GM19239 (cell line): ENCODE measurements around the gene CHN2.

Experiments
- DNase-seq: peaks from one replicate; pipeline ENCODE4 v3.0.0; 2011; ENCODE audit warnings: low spot score; ENCODE audit not compliant: insufficient read length
- FAIRE-seq: peaks from 2 replicates; lab custom pipeline; 2011; peaks lifted over from hg19 to GRCh38; lab: Jason Lieb, UNC

CHN2 gene

GRCh38 chr7:29350351-29350750 is 155.8 kb downstream of the CHN2 start:
- no peak for FAIRE-seq
- DNase-seq = no peak

DNA sequence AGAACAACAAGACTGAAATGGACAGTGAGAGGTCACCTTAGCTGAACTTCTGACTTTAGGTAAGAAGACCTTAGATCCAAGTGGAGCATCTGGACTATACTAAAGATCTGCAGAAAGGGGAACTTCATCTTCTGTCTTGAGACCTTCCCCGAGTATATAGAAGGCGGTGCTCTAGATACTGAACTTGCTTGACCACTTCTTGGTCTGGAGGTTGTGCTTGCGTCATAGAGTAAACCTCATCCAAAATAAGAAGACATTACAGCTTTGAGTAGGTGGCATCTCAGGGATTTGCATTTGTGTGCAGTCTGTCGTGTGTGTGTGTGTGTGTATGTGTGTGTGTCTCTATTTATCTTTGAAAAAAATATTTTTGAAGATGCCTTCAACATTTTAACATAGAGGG is 157.5 kb downstream of the CHN2 start:
- FAIRE-seq (no peak), DNase-seq (no peak)

DNA sequence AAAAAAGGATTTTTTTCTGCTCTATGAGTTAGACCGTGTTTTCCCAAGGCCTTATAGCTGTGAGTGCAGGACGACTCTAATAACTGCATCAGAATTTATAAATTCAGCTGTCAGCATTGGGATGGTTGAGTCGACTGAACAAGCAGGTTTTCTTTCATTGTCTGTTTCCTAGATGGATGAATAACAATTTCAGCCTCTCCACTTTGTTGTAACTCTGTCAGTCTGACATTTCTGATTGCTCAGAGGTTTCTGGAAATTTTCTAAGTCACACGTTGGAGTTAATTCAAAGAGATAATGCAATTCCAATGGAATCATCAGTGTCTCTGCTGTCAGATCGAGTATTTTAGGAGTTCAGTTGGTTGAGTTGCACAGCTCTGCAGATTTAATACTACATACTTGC is 159.2 kb downstream of the CHN2 start:
- FAIRE-seq = no peak
- DNase-seq = no peak

DNA sequence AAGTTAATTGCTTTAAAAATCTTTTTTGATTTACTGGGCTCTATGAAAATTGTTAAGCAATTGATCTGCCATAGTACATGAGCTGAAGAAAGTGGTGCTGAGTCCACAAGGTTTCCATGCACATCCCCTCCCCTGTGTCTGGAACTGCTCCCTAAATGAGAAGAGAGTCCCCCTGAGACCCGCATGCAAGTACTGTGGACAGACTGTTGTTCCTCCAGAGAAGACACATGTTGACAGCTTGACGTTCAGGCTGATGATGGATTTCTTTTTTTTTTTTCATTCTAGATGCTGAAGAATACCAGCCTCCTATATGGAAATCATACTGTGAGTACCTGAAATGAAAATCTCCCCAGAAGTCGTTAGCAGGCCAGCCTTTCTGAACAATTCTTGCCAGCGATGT is 159.8 kb downstream of the CHN2 start:
- FAIRE-seq (no peak), DNase-seq (no peak)

- FAIRE-seq (no peak), DNase-seq (no peak)
Measured at GRCh38 chr7:29355388-29355787, 160.8 kb downstream of the CHN2 start.

DNA sequence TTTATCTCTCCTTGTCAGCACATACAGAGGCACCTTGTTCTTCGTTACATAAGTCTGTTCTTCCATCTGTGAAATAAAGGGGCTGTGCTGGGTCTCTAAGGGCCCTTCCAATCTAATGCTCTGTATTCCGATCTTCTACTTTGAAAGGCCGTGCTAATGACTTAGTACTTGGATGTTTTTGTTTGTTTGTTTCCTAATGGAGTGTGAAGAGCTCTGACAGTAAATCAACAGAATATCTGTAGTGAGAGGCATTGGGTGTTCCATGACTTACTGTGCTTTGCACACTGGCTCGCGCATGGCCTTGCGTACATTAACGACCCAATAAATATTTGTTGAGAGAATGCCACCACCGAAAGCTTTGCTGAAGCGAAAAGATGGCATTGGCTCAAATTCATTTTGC is 162.1 kb downstream of the CHN2 start:
- DNase-seq (no peak), FAIRE-seq (no peak)

GRCh38 chr7:29359482-29360093 is 165.0 kb downstream of the CHN2 start:
- FAIRE-seq (no peak), DNase-seq (no peak)

- FAIRE-seq = no peak
- no peak for DNase-seq
Measured at GRCh38 chr7:29360633-29361625, 166.4 kb downstream of the CHN2 start.

DNA sequence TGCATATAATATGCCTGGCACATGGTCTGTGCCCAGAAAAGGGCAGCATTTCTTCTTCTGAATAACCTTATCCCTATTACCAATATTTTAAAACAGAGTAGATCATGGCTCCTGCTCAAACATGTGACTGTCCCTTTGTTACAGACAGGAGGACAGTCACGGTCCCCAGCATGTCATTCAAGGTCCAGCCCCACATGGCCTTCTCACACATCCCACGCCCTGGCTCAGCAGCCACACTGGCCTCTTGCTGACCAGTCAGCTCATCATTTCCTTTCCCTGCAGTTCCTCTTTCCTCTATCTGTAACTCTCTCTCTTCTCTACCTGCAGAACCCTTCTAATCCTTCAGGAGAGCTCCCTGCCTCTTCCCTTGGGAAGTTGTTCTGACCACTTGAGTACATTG is 167.8 kb downstream of the CHN2 start:
- DNase-seq = no peak

DNA sequence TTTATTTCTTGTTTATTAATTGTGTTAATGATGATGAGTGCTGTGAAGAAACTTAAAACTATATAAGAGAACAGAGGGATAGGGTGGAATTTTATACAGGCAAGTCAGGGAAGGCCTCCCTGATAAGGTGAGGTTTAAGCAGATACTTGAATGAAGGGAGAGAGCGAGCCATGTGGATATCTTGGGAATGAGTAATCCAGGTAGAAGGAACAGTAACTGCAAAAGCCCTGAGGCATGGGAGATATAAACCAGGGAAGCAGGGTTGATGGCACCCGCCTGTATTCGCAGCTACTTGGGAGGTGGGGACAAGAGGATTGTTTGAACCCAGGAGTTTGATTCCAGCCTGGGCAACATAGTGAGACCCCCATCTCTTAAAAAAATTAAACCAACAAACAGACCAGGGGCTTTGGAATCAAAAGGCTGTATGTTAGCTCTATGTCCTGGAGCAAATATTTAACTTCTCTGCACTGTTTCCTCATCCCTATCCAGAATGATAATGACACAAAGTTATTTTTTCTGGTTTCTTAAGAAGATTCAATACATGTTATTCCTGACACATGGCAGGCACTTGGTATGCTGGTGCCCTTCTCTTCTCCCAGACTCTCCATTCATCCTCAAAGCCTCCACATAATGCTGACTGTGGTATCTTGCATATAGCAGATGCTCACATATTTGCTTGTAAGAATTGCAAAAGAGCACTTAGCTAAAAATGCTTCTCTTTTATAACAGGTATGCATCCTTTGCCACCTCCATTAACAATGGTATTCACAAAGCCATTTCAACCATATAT is 169.3 kb downstream of the CHN2 start:
- FAIRE-seq = no peak

More for the DNA sequence above, 167.8 kb downstream of the CHN2 start:
- no peak for FAIRE-seq

GRCh38 chr7:29364661-29365060 is 170.1 kb downstream of the CHN2 start:
- FAIRE-seq (no peak), DNase-seq (no peak)

More for the DNA sequence above, 169.3 kb downstream of the CHN2 start:
- DNase-seq = no peak

GRCh38 chr7:29365423-29365822 is 170.8 kb downstream of the CHN2 start:
- DNase-seq = no peak
- no peak for FAIRE-seq

DNA sequence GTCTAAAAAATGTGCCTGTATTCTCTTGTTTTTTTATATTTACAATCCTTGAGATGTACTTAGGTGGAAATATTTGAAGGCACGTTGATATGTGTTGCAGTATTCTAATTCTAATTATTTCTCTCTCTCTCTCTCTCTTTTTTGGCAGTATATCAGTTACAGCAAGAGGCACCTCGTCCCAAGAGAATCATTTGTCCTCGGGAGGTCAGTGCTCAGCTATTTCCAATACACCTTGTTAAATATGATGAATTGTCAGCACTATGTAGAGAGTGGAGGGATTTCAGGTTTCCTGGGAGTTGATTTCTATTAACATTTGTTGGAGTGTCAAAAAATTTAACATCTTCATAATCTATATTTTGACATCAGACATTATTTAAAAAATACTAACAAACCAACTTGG is 173.2 kb downstream of the CHN2 start:
- no peak for FAIRE-seq
- no peak for DNase-seq

GRCh38 chr7:29369909-29370488 is 175.4 kb downstream of the CHN2 start:
- FAIRE-seq = no peak
- DNase-seq = no peak

GRCh38 chr7:29370531-29371314 is 176.1 kb downstream of the CHN2 start:
- DNase-seq = no peak
- FAIRE-seq = no peak

DNA sequence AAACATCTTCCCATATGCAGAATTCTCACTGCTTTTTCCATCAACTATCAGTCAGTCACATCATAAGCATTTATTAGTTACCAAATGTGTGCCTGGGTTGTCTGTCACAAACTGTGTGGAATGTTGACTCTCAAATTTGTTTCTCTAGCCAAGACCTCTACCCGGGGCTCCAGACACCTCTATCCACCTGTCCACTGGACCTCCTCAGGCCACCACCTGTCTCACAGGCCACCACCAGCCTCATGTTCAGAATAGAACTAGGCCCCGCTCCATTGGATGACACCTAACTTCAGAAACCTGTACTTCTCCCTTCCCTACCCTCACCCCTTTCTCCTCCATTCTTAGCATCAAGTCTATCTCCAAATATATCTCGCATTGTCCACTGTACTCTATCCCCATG is 176.9 kb downstream of the CHN2 start:
- FAIRE-seq (no peak), DNase-seq (no peak)

- DNase-seq (no peak), FAIRE-seq (no peak)
Measured at GRCh38 chr7:29372351-29373090, 177.9 kb downstream of the CHN2 start.

DNA sequence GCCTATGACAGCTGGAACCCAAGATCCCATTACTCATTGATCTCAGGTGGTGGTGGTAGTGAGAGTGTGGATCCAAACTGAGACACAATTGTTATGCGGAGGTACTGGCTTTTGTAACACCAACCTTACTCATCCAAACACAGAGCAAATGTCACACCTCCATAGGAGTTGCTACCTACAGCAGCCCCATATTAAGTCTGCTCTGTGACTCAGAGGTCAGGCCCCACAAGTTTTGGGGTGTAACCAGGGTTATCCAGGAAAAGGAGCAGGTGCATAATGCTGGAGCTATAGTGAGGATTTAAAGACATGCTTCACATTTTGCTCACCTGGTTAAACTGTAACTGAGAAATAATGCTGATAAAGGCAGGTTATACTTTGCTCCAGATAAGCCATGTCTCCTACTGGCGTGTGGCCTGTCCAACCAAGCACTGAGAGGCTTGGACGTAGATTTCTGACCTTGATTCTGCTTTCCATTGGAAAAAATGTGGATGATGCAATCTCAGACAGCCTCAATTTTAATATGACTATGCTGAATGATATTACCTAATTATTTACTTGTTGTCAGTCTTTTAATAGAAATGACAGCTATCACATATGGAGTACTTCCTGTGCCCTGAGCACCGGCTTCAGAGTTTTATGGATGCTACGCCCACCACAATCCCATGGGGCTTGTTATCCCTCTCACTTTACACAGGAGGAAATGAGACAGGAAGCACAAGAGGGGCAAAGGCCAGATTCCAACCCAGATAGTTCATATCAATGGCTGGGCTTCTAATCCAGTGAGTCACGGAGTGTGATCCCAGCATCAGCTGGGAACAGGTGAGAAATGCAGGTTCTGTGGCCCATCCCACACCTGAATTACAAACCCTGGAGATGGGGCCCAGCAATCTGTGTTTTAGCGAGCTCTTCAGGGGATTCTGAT is 181.3 kb downstream of the CHN2 start:
- DNase-seq (no peak), FAIRE-seq (no peak)
